ENCODE results near the gene TMEM120A. TPM values are rescaled to one million over a fixed set of nuclear protein-coding genes. Genes with fewer than 3 reads are reported as not detected.
"Not testable (repeated sequence)": the region's sequence is repeated elsewhere in the genome, so short reads cannot be mapped to it uniquely, and the experiment has no call there.

Gene TMEM120A
- total RNA-seq, 2 experiments from 2014 or later, result 12.4 to 22.1 TPM

GRCh38 chr7:76037310-76037709 is 42.9 kb upstream of the TMEM120A start:
- Histone ChIP-seq H3K4me3 (ENCODE audit: low read depth, low read length, poor library complexity, severe bottlenecking) (no peak overlapping the region), H3K79me2 (ENCODE audit: insufficient read depth, low read depth, low read length) (no peaks in the 10 kb centered on the region), H3K36me3 (ENCODE audit: insufficient read depth, low read length) (no peaks in the 10 kb centered on the region), H3K27ac (ENCODE audit: low read depth, low read length, poor library complexity, severe bottlenecking) (no peak overlapping the region), H3K9me2 (ENCODE audit: insufficient read depth, low read length) (no peaks in the 10 kb centered on the region), H3K4me2 (ENCODE audit: low read length) (no peak overlapping the region), H3K9me3 (ENCODE audit: low read length) (no peaks in the 10 kb centered on the region), H3K4me1 (ENCODE audit: insufficient read depth, low read length, poor library complexity, severe bottlenecking) (no peaks in the 10 kb centered on the region), H4K20me1 (ENCODE audit: insufficient read depth, low read length) (peaks cover 4% of the 10 kb centered on the region; the same call in 1 of the 2 replicates), H2AFZ (ENCODE audit: low read length) (no peak overlapping the region)
- DNase-seq (ENCODE audit: low spot score), result no peak
- no peak for TF ChIP-seq EZH2phosphoT487 (IDR thresholded peaks at IDR 0.05; ENCODE audit: borderline replicate concordance, low read depth, low read length)
- TF ChIP-seq CTCF (conservative IDR thresholded peaks at IDR 0.05; ENCODE audit: low read length), result no peak
- intact Hi-C loops (cut with micrococcal nuclease; ENCODE audit: unreplicated experiment), result no loop called here
- CTCF ChIA-PET (ENCODE audit: unreplicated experiment), result no interaction called here
- BruUV-seq (replicated peaks), result no TSS peak
- POLR2A ChIA-PET, result interaction anchor here (0.9 kb wide), 1 partner anchor 10 kb away, joined by 3 read pairs; the partner anchor contains the start of genes MDH2 and STYXL1

GRCh38 chr7:76031964-76032363 is 37.6 kb upstream of the TMEM120A start:
- no TSS peak for BruUV-seq (replicated peaks)
- intact Hi-C loops (cut with micrococcal nuclease; ENCODE audit: unreplicated experiment), result no loop called here
- Histone ChIP-seq H3K9me2 (ENCODE audit: insufficient read depth, low read length) (no peaks in the 10 kb centered on the region), H3K36me3 (ENCODE audit: insufficient read depth, low read length) (no peaks in the 10 kb centered on the region), H4K20me1 (ENCODE audit: insufficient read depth, low read length) (no peaks in the 10 kb centered on the region), H2AFZ (ENCODE audit: low read length) (no peak overlapping the region), H3K4me1 (ENCODE audit: insufficient read depth, low read length, poor library complexity, severe bottlenecking) (no peaks in the 10 kb centered on the region), H3K4me2 (ENCODE audit: low read length) (no peak overlapping the region), H3K27ac (ENCODE audit: low read depth, low read length, poor library complexity, severe bottlenecking) (no peak overlapping the region), H3K9me3 (ENCODE audit: low read length) (no peaks in the 10 kb centered on the region), H3K79me2 (ENCODE audit: insufficient read depth, low read depth, low read length) (no peaks in the 10 kb centered on the region), H3K4me3 (ENCODE audit: low read depth, low read length, poor library complexity, severe bottlenecking) (no peak overlapping the region)
- ChIA-PET POLR2A (interaction anchor here (0.7 kb wide), 1 partner anchor 1934 kb away, joined by 5 read pairs; no protein-coding TSS in a partner anchor), CTCF (ENCODE audit: unreplicated experiment) (no interaction called here)
- DNase-seq (ENCODE audit: low spot score), result no peak
- TF ChIP-seq EZH2phosphoT487 (IDR thresholded peaks at IDR 0.05; ENCODE audit: borderline replicate concordance, low read depth, low read length) (no peak), CTCF (conservative IDR thresholded peaks at IDR 0.05; ENCODE audit: low read length) (no peak)

GRCh38 chr7:76029682-76030081 is 35.3 kb upstream of the TMEM120A start:
- H3K27ac ChIP-seq (ENCODE audit: low read depth, low read length, poor library complexity, severe bottlenecking); CTCF ChIA-PET (ENCODE audit: unreplicated experiment): not testable (repeated sequence)

More at GRCh38 chr7:76029682-76030081, 35.3 kb upstream of the TMEM120A start:
- H2AFZ ChIP-seq (ENCODE audit: low read length); H3K9me3 ChIP-seq (ENCODE audit: low read length); intact Hi-C loops (cut with micrococcal nuclease; ENCODE audit: unreplicated experiment); H3K79me2 ChIP-seq (ENCODE audit: insufficient read depth, low read depth, low read length); H3K4me2 ChIP-seq (ENCODE audit: low read length); H3K4me1 ChIP-seq (ENCODE audit: insufficient read depth, low read length, poor library complexity, severe bottlenecking); DNase-seq (ENCODE audit: low spot score); BruUV-seq (replicated peaks); H4K20me1 ChIP-seq (ENCODE audit: insufficient read depth, low read length); POLR2A ChIA-PET; H3K36me3 ChIP-seq (ENCODE audit: insufficient read depth, low read length); H3K4me3 ChIP-seq (ENCODE audit: low read depth, low read length, poor library complexity, severe bottlenecking); H3K9me2 ChIP-seq (ENCODE audit: insufficient read depth, low read length): not testable (repeated sequence)

Data from OCI-LY7 (cell line).